Measurements from ENCODE around the gene PHTF1. TPM values are rescaled to one million over a fixed set of nuclear protein-coding genes. Genes with fewer than 3 reads are reported as not detected.

Gene PHTF1
- total RNA-seq, 1 donor: 8.1 TPM

DNA sequence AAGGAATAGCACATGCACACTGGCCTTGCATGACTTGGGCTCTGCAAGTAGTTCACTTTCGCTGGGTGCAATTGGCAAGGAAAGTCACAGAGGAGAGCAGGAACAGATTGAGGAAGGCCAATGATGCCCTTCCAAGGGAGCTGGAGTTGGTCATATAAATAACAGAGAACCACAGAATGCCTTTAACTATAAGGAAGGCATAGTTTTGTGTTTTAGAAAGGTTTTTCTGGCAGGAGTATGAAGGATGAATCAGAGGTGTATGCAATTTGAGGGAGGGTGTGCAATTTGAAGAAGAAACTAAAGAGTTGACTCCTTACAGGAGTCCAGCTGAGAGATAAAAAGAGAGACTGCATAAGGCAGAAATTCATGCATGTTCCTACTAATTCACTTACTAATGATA is 112.1 kb downstream of the PHTF1 start:
- Histone ChIP-seq H3K4me3 (ENCODE audit: low read length) (no peak overlapping the region), H3K4me1 (ENCODE audit: insufficient read depth, low read length) (no peaks in the 10 kb centered on the region), H3K9me3 (ENCODE audit: low read depth, low read length) (no peaks in the 10 kb centered on the region), H3K27me3 (ENCODE audit: insufficient read depth, low read length) (no peaks in the 10 kb centered on the region)

Other genes with a start within 250 kb of the PHTF1 start
- 68.7 TPM for gene RSBN1, start 53.0 kb upstream of the PHTF1 start, total RNA-seq
- 70.5 TPM for gene PTPN22, start 112.2 kb upstream of the PHTF1 start, total RNA-seq
- 1.6 TPM for gene BCL2L15, start 128.1 kb upstream of the PHTF1 start, total RNA-seq
- gene AP4B1, start 145.3 kb upstream of the PHTF1 start, total RNA-seq: 22.4 TPM
- gene DCLRE1B, start 145.8 kb upstream of the PHTF1 start, total RNA-seq: 4.3 TPM
- gene HIPK1, start 169.8 kb upstream of the PHTF1 start, total RNA-seq: 99.5 TPM
- gene OLFML3, start 220.0 kb upstream of the PHTF1 start, total RNA-seq: 4.1 TPM